T-helper 1 cell treated with Interleukin-12 subunit alpha and Interleukin-12 subunit beta and Interleukin-4 antibody, amounts not matched to agents 30 μg/mL and 1 μg/mL, for 36 hours (primary cell): ENCODE data around the gene TBC1D8.

Source experiments
- H3K27ac Mint-ChIP-seq: one replicate; pipeline ENCODE4 v1.8.0; 2021; ENCODE audit warnings: mild to moderate bottlenecking, mixed read lengths
- H3K27me3 Mint-ChIP-seq: one replicate; pipeline ENCODE4 v1.8.0; 2021; ENCODE audit warnings: low read depth, mixed read lengths
- H3K36me3 Mint-ChIP-seq: one replicate; pipeline ENCODE4 v1.8.0; 2021; ENCODE audit warnings: low read depth, mixed read lengths
- H3K4me1 Mint-ChIP-seq: one replicate; pipeline ENCODE4 v1.8.0; 2021; ENCODE audit warnings: low read depth, mixed read lengths
- H3K4me3 Mint-ChIP-seq: one replicate; pipeline ENCODE4 v1.8.0; 2021; ENCODE audit warnings: mild to moderate bottlenecking, moderate library complexity, mixed read lengths
- H3K9me3 Mint-ChIP-seq: one replicate; pipeline ENCODE4 v1.8.0; 2021; ENCODE audit warnings: mixed read lengths

TBC1D8 gene

DNA sequence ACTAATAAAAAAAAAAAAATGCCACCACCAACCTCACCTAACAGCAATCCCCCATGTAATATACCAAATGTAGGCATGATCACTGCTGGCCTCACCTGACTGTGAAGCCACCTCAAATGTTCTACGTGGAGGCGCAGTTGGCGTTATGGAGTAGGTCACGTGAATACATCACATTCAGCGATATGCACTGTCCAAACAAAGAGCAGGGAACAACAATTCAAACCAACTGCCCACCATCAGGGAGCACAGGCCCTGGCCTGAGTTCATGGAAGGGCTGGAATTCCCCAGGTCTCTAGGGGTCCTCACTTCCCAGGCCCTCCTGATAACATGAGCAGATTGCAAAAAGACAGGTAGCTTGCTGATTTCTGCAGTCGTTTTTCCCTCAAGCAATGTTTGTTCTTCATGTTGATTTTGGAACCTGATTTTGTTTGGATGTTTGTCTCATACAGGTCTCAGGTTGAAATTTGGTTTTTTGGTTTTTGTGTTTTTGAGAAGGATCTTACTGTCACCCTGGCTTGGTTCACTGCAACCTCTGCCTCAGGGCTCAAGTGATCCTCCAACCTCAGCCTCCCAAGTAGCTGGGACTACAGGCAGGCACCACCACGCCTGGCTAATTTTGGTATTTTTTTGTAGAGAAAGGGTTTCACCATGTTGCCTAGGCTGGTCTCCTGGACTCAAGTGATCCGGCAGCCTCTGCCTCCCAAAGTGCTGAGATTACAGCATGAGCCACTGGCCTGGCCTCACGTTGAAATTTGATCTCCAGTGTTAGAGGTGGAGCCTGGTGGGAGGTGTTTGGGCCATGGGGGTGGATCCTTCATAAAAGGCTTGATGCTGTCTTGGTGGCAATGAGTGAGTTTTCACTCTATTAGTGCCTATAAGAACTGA, 15.5 kb downstream of the TBC1D8 start:
- H3K27ac Mint-ChIP-seq = no peak overlapping the region
- H3K9me3 Mint-ChIP-seq = no peaks in the 10 kb centered on the region
- no peak overlapping the region for H3K4me3 Mint-ChIP-seq

DNA sequence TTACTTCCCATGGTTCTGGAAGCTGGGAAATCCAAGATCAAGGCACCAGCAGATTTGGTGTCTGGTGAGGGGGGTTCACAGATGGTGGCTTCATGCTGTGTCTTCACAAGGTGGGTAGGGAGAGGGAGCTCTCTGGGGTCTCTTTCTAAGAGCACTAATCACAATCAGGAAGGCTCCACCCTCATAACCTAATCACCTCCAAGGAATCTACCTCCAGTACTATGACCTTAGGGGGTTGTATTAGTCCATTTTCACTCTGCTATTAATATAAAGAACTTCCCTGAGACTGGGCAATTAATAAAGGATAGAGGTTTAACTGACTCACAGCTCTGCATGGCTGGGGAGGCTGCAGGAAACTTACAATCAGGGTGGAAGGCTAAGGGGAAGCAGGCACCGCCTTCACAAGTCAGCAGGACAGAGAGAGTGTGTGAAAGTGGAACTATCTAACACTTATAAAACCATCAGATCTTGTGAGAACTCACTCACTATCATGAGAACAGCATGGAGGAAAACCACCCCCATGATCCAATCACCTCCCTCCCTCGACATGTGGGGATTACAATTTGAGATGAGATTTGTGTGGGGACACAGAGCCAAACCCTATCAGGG, 17.6 kb downstream of the TBC1D8 start:
- Mint-ChIP-seq H3K36me3 (no peaks in the 10 kb centered on the region), H3K4me1 (no peaks in the 10 kb centered on the region), H3K9me3 (no peaks in the 10 kb centered on the region), H3K27me3 (peaks cover 14% of the 10 kb centered on the region), H3K4me3 (no peak overlapping the region), H3K27ac (no peak overlapping the region)

More for the DNA sequence above, 15.5 kb downstream of the TBC1D8 start:
- Mint-ChIP-seq H3K4me1 (no peaks in the 10 kb centered on the region), H3K27me3 (peaks cover 19% of the 10 kb centered on the region), H3K36me3 (no peaks in the 10 kb centered on the region)

DNA sequence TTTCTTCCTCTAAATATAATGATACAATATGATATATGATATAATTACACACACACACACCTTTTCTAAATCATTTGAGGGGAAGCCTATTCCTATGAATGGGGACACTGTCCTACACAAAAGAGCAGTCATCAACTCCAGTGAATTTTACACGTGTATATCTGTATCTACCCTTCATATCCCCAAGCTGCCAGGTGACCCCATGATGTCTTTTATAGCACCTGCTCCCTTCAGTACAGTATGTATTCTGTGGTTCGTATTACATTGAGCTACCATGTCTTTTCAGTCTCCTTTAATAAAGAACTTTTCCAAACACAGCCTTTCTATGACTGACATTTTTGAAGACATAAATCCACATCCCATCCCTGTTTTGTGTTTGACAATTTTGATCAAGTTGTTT, 19.0 kb downstream of the TBC1D8 start:
- H3K36me3 Mint-ChIP-seq = no peaks in the 10 kb centered on the region
- no peaks in the 10 kb centered on the region for H3K4me1 Mint-ChIP-seq
- H3K9me3 Mint-ChIP-seq = no peaks in the 10 kb centered on the region
- H3K27me3 Mint-ChIP-seq = peaks cover 17% of the 10 kb centered on the region
- no peak overlapping the region for H3K27ac Mint-ChIP-seq
- H3K4me3 Mint-ChIP-seq = no peak overlapping the region

DNA sequence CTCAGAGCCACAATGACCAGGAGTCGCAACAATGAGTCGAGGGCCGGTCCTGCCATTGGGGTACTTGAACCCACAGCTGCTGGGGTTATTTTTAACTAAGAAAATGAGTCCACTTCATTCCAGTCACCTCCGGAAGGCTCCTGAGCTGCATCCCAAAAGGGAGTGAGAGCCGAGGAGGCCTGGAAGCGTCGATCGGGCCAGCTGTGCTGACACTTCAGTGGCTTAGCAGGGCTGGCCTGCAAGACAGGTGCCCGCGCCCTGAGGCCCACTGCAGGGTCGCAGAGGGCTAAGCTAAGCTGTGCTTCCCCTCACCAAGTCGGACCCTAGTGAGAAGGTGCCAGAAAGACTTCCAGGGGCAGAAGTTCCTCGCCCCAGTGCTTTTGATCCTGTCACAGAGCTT, 21.1 kb downstream of the TBC1D8 start:
- Mint-ChIP-seq H3K4me1 (peaks cover 2% of the 10 kb centered on the region), H3K27ac (no peak overlapping the region), H3K9me3 (no peaks in the 10 kb centered on the region), H3K4me3 (no peak overlapping the region), H3K36me3 (no peaks in the 10 kb centered on the region), H3K27me3 (peaks cover 22% of the 10 kb centered on the region)

DNA sequence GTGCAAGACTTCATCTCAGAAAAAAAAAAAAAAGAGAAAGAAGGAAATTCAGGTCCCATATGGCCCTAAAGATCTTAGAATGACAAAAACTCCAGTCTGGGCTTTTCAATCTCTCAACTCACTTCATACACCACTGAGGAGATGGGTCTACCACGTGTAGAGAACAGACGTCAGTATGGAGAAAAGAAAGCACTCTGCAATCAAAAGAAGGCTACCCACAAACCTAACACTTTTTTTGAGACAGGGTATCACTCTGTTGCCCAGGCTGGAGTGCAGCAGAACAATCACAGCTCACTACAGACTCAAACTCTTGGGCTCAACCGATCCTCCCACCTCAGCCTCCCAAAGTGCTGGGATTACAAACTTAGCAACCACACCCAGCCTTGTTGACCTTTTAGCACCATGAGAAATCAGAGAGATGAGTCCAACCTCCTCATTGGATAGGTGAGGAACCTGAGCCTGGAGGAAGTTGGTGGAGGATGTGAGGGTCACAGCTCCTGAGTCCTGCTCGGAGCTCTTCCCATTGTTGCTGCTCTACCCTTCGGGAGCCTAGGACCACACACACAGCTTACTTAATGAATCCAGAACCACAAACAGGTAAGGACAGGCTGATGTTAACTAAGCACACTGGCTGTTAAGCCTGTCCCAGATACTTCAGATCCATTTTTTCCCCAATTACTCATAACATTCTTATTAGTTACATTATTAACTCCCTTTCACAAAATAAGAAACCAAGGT, 23.7 kb downstream of the TBC1D8 start:
- Mint-ChIP-seq H3K9me3 (no peaks in the 10 kb centered on the region), H3K27me3 (peaks cover 18% of the 10 kb centered on the region), H3K4me1 (peaks cover 2% of the 10 kb centered on the region), H3K36me3 (no peaks in the 10 kb centered on the region), H3K4me3 (no peak overlapping the region), H3K27ac (no peak overlapping the region)

DNA sequence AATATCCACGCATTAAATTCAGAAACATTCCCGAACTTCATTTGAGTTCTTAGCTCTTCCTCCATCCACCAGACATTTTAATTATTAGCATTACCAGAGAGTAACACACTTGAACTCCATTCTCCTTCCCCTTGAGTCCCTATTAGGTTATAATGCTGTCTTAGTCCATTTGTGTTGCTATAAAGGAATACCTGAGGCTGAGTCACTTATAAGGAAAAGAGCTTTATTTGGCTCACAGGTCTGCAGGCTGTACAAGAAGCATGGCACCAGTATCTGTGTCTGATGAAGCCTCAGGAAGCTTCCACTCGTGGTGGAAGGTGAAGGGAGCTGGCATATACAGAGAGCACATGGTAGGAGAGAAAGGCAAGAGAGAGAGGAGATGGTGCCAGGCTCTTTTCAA, 25.4 kb downstream of the TBC1D8 start:
- Mint-ChIP-seq H3K27me3 (peaks cover 18% of the 10 kb centered on the region), H3K36me3 (no peaks in the 10 kb centered on the region), H3K9me3 (no peaks in the 10 kb centered on the region), H3K27ac (no peak overlapping the region), H3K4me3 (no peak overlapping the region), H3K4me1 (peaks cover 2% of the 10 kb centered on the region)

DNA sequence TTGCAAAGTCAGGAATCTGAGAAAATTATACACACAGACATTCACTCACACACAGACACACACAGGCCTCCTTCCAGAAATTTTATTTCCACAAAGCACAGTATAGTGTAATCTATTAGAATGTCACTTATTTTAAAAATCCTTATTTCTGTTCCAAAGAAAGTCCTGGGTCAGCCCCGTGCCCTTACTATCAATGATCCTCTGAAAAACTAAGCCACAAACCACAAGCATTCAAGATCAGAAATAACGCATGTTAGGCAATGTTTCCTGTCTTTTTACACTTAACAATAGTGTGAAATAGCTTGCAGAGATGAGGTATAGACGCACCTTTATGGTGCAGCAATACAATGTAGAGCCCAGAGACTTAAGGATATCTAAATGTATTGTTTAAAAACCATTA, 25.8 kb downstream of the TBC1D8 start:
- Mint-ChIP-seq H3K4me3 (no peak overlapping the region), H3K36me3 (no peaks in the 10 kb centered on the region), H3K27ac (no peak overlapping the region), H3K27me3 (peaks cover 18% of the 10 kb centered on the region), H3K4me1 (peaks cover 2% of the 10 kb centered on the region), H3K9me3 (no peaks in the 10 kb centered on the region)

DNA sequence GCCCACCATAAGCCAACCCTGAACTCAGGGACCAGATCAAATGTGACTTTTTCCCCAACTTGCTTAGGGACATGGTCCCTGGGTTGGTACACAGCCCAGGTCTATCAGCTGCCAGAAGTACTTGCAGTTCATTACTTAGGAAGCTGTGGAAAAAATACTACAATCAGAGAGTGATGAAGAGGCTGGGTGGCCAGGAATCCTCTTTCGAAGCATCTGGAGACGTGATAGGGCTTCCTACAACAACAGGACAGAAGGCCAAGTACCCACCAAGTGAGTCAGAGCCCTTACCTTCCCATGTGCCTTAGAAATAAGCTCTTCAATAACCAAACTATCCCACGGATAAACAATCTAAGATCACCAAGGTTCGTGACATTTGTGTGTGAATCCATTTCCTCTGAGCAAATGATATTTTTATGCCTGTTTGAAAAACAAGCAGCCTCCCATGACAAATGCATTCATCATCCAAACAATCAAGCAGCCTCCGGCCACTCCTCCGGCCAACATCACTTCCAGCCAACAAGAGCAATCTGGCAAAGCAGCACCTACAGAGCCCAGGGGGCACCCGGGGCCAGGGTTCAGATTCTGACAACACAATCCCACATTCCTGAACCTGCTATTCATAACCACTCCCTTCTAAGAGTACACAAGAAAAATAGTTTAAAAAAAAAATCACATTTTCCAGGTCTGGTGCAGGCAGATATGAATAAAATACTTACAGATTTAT, 26.4 kb downstream of the TBC1D8 start:
- H3K27ac Mint-ChIP-seq = no peak overlapping the region
- H3K9me3 Mint-ChIP-seq = no peaks in the 10 kb centered on the region
- H3K4me1 Mint-ChIP-seq = peaks cover 2% of the 10 kb centered on the region
- no peak overlapping the region for H3K4me3 Mint-ChIP-seq
- H3K27me3 Mint-ChIP-seq = peaks cover 18% of the 10 kb centered on the region
- no peaks in the 10 kb centered on the region for H3K36me3 Mint-ChIP-seq

DNA sequence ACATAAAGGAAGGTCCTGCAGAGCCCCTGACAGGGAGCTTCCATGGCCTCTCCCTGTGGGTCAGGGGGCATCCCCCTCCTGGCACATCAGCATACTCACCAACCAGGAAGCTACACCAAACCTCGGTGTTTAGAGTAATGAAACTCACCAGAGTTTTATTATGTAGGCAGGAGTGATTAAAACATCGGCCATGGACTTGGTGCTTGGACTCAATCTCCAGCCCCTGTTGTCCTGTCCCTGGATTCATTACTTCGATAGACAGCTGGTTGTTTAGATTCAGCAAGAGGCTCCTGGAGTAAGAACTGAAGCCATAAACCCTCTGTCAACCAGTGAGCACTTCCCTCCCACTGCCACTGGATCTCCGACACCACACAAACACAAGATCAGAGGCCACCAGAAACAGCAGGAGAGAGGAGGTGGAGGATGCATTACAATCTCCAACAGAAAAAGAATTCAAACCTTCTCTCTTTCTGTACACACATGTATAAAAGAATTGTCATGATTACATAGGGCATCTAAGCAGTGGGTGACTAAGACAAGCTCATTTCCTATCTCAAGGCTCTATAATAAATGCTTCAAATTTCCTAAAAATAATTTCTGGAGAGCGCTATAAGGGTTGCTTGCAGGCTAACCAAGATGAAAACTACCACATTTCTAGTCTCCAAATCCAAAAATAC, 27.2 kb downstream of the TBC1D8 start:
- H3K9me3 Mint-ChIP-seq = no peaks in the 10 kb centered on the region
- H3K27ac Mint-ChIP-seq = no peak overlapping the region
- H3K27me3 Mint-ChIP-seq = peaks cover 18% of the 10 kb centered on the region
- no peak overlapping the region for H3K4me3 Mint-ChIP-seq
- peaks cover 2% of the 10 kb centered on the region for H3K4me1 Mint-ChIP-seq
- no peaks in the 10 kb centered on the region for H3K36me3 Mint-ChIP-seq

DNA sequence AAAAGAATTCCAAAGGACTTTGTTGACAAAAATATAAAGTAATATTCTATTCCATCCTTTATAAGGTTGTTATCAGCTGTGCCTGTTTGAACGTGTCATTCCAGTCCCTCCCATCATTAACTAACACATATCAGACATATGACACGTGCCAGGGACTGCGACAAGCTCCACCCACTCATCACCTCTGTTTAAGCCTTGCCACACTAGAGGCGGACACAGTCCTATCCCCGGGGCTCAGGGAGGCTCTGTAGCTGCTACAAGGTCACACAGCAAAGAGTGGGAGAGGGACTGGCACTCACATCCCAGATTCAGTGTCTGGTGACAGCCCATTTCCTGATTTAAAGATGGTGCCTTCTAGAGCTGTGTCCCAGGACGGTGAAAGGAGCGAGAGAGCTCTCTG, 30.0 kb downstream of the TBC1D8 start:
- H3K36me3 Mint-ChIP-seq = no peaks in the 10 kb centered on the region
- no peak overlapping the region for H3K4me3 Mint-ChIP-seq
- H3K27ac Mint-ChIP-seq = no peak overlapping the region
- H3K27me3 Mint-ChIP-seq = peaks cover 16% of the 10 kb centered on the region
- H3K9me3 Mint-ChIP-seq = no peaks in the 10 kb centered on the region
- H3K4me1 Mint-ChIP-seq = peaks cover 2% of the 10 kb centered on the region

DNA sequence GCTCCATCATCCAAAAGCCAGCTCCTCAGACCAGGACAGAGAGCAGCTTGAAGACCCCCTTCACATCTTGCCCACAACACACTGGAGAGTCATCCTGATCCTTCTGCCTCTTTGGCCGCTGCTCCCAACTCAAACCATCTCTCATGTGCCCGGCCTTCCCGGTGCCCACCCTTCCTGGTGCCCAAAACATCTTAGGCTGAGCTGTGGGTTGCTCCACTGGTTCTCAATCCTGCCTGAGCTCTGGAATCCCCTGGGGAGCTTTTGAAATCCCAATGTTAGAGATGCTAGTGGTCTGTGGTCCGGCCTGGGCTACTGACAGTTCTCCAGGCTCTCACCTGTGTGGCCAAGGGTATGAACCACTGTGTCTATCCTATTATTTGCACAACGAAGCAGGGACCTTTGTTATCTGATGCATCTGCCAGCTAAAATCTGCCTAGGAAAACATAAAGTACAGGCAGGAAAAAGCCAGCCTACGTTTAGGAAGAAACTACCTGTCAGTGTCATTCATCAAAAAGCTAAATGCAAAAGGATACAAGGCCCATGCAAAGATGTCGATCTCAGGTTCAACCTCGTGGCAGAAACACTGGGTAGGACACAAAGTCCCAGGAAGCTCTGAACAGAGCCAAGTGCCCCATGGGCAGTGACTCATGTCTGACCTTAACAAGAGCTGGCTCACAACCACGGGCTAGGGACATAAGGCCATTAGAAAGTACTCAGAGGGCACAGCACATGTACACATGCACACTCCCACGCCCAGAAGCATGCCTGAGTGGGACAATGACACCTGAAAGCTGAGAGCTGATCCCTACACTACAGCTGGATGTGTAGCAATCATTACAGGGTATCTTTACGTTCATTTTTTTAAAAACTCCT, 30.8 kb downstream of the TBC1D8 start:
- Mint-ChIP-seq H3K4me1 (peaks cover under 1% of the 10 kb centered on the region), H3K27ac (no peak overlapping the region), H3K27me3 (peaks cover 13% of the 10 kb centered on the region), H3K4me3 (no peak overlapping the region), H3K36me3 (no peaks in the 10 kb centered on the region), H3K9me3 (no peaks in the 10 kb centered on the region)

DNA sequence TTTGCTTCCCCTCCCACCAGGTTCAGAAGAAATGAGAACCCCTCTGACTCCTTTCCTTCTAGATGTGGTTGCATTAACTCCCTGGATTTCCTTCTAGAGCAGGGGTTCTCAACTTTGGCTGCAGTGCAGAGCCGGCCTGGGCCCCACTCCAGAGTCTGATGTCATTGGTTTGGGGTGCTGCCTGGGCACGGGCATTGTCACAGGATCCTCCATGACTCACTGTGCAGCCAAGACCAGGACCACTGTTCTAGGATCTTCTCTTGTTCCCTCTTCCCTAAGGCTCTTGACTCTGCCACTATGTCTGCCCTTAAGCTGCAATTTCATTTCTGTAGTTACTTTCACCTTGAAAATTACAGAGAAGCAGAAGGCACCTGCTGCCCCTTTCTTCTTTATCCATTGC, 31.8 kb downstream of the TBC1D8 start:
- no peak overlapping the region for H3K27ac Mint-ChIP-seq
- no peaks in the 10 kb centered on the region for H3K9me3 Mint-ChIP-seq
- H3K27me3 Mint-ChIP-seq = peaks cover 7% of the 10 kb centered on the region
- H3K4me3 Mint-ChIP-seq = no peak overlapping the region
- H3K36me3 Mint-ChIP-seq = no peaks in the 10 kb centered on the region
- no peaks in the 10 kb centered on the region for H3K4me1 Mint-ChIP-seq

DNA sequence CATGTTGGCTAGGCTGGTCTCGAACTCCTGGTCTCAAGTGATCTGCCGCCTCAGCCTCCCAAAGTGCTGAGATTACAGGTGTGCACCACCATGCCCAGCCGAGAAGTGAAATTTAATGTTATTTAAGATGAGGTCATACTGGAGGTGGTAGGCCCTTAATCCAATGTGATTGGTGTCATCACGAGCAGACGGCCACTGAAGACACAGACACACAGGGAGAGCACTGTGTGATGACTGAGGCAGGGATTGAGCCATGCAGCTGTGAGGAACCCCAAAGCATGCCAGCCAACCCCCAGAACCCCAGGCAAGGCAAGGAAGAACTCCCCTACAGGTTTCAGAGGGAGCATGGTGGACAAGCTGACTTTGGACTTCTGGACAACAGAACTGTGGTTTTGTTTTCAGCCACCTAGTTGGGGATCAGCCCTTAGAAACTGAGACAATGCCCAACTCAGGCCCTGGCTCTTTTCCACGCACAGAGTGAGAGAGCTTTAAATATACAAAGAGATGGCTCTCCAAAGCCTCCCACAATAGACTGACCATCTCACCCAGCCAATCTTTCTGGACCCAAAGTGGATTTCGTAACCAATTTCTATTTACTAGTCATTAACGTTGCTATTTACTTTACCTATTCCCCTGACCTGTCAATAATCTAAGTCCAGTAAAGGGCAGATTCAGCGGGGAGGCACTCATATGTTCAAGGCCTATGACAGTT, 34.2 kb downstream of the TBC1D8 start:
- no peaks in the 10 kb centered on the region for H3K4me1 Mint-ChIP-seq
- no peaks in the 10 kb centered on the region for H3K9me3 Mint-ChIP-seq
- H3K36me3 Mint-ChIP-seq = no peaks in the 10 kb centered on the region
- H3K4me3 Mint-ChIP-seq = no peak overlapping the region
- peaks cover 13% of the 10 kb centered on the region for H3K27me3 Mint-ChIP-seq
- H3K27ac Mint-ChIP-seq = no peak overlapping the region
